SK-N-MC (cell line): ENCODE results near the gene SEMA4B.
A peak's percentile ranks its signal among the peaks of the same experiment; 100 is the strongest.
"Not testable (repeated sequence)": the region's sequence is repeated elsewhere in the genome, so short reads cannot be mapped to it uniquely, and the experiment has no call there.

Source experiments
- DNase-seq: peaks from one replicate; pipeline ENCODE4 v3.0.0-alpha.2; 2011; ENCODE audit warnings: low read depth, low spot score
- H3K27ac ChIP-seq: fragments of 200-600 bp; sonication (generic); 2 replicates; pipeline ENCODE4 v1.5.1; 2016; ENCODE audit warnings: mixed run types
- H3K36me3 ChIP-seq: fragments of 200-600 bp; sonication (generic); 2 replicates; pipeline ENCODE4 v1.6.1; 2017; ENCODE audit warnings: antibody characterized with exemption, low read length, mixed read lengths; ENCODE audit not compliant: insufficient read depth
- H3K4me3 ChIP-seq: fragments of 200-600 bp; sonication (generic); 2 replicates; pipeline ENCODE4 v1.5.1; 2016
- H3K9ac ChIP-seq: fragments of 200-600 bp; sonication (generic); 2 replicates; pipeline ENCODE4 v1.8.0; 2017; ENCODE audit warnings: mixed run types, mixed read lengths; ENCODE audit not compliant: insufficient read length
- H3K9me3 ChIP-seq: fragments of 200-600 bp; sonication (generic); 2 replicates; pipeline ENCODE4 v1.6.1; 2017; ENCODE audit warnings: low read depth, mild to moderate bottlenecking, antibody characterized with exemption, low read length, moderate library complexity, mixed read lengths
- EZH2 ChIP-seq: fragments of 200-600 bp; sonication (generic); IDR thresholded peaks from one replicate; pipeline ENCODE4 v1.6.1; 2017; ENCODE audit warnings: antibody characterized with exemption
- FOXP2 ChIP-seq: optimal IDR thresholded peaks from 2 replicates; pipeline ENCODE3; 2011; ENCODE audit warnings: mild to moderate bottlenecking, moderate library complexity; ENCODE audit not compliant: insufficient read depth; ENCODE audit errors: extremely low read length, control extremely low read depth
- POLR2AphosphoS5 ChIP-seq: IDR thresholded peaks from 2 replicates; pipeline ENCODE4 v1.6.1; 2012; ENCODE audit warnings: mild to moderate bottlenecking, low read depth, low read length, borderline replicate concordance

The SEMA4B gene

DNA sequence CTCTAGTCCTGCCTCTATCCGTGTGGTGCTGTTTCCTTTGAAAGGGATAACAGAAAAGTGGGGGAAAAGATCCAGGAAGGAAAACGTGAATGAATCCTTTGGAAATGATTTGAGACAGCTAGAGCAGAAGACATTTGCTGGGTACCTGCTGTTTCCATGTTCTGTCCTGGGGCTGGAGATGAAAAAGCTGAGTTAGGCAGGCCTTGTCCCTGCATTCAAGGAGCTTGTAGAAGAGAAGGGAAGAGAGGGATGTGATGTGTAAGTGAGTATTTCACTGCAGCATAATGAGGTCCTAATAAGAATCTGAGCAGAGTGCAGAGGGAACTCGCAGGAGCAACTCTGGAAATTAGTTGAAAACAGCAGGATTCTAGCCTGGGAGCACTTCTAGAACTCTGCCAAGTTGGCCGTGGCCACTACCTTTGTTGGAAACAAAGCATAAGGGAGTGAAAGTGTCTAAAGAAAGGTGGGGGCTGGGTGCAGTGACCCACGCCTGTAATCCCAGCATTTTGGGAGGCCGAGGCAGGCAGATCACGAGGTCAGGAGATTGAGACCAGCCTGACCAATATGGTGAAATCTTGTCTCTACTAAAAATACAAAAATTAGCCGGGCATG is 13.8 kb upstream of the SEMA4B start:
- no peak overlapping the region for H3K9ac ChIP-seq
- no peaks in the 10 kb centered on the region for H3K9me3 ChIP-seq

DNA sequence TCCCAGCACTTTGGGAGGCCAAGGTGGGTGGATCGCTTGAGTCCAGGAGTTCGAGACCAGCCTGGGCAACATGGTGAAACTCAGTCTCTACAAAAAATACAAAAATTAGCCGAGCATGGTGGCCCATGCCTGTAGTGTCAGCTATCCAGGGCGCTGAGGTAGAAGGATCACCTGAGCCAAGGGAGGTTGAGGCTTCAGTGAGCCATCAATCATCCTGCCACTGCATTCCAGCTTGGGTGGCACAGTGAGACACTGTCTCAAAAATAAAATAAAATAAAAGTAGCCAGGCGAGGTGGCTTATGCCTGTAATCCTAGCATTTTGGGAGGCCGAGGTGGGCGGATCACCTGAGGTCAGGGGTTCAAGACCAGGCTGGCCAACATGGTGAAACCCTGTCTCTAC is 13.1 kb upstream of the SEMA4B start:
- DNase-seq, H3K9ac ChIP-seq, H3K36me3 ChIP-seq, H3K4me3 ChIP-seq, H3K27ac ChIP-seq, H3K9me3 ChIP-seq: not testable (repeated sequence)

More for the DNA sequence above, 13.8 kb upstream of the SEMA4B start:
- H3K36me3 ChIP-seq = no peaks in the 10 kb centered on the region
- H3K4me3 ChIP-seq = no peak overlapping the region
- H3K27ac ChIP-seq = peak overlapping the region; percentile 36; the same call in 1 of the 2 replicates
- no peak for DNase-seq
- no peak for TF ChIP-seq POLR2AphosphoS5
- TF ChIP-seq EZH2 = no peak
- no peak for TF ChIP-seq FOXP2

DNA sequence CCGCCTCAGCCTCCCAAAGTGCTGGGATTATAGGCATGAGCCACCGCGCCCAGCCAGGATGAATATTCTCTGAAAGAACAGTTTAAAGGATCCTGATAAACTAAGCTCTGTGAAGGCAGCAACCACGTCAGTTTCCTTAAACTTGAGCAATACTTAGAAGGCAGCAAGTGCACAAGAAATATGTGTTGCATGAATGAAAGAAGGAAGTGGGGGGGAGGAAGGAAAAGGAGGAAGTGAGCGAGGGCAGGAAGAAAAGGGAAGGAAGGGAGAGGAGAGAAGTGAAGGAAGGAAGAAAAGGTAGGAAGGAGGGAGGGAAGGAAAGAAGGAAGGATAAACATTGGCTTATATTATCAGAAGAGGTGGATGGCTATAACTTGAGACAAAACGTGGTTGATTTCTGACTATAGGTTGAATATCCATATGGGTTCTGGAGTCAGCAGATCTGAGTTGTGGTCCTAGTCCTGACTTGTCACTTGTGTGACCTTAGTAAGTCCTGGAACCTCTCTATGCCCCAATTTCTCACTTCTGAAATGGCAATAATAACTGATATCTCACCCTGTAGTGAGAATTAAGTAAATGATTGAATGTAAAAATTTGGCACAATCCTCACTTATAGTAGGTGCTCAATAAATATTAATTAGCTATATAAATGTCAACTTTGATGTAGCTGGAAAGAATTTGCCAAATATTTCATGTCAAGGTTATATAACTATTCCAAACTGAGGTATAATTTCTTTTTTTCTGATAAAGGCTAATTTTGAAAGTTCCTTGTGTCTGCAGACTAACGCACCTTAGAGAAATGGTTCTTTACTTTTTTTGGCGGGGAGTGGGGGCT is 12.0 kb upstream of the SEMA4B start:
- TF ChIP-seq EZH2 (no peak), FOXP2 (no peak), POLR2AphosphoS5 (no peak)
- Histone ChIP-seq H3K27ac (no peak overlapping the region), H3K9ac (no peak overlapping the region), H3K4me3 (no peak overlapping the region), H3K9me3 (no peaks in the 10 kb centered on the region), H3K36me3 (no peaks in the 10 kb centered on the region)
- no peak for DNase-seq

- Histone ChIP-seq H3K4me3 (no peak overlapping the region), H3K9ac (no peak overlapping the region), H3K9me3 (no peaks in the 10 kb centered on the region), H3K36me3 (no peaks in the 10 kb centered on the region), H3K27ac (no peak overlapping the region)
- TF ChIP-seq EZH2 (no peak), POLR2AphosphoS5 (no peak), FOXP2 (no peak)
- DNase-seq = no peak
Observed at GRCh38 chr15:90189781-90190467, 11.2 kb upstream of the SEMA4B start.

GRCh38 chr15:90190606-90191343 is 10.4 kb upstream of the SEMA4B start:
- no peaks in the 10 kb centered on the region for H3K36me3 ChIP-seq
- no peak for DNase-seq
- H3K9me3 ChIP-seq = no peaks in the 10 kb centered on the region
- TF ChIP-seq EZH2 (no peak), POLR2AphosphoS5 (no peak), FOXP2 (no peak)
- H3K27ac ChIP-seq = no peak overlapping the region
- no peak overlapping the region for H3K4me3 ChIP-seq
- H3K9ac ChIP-seq = no peak overlapping the region

DNA sequence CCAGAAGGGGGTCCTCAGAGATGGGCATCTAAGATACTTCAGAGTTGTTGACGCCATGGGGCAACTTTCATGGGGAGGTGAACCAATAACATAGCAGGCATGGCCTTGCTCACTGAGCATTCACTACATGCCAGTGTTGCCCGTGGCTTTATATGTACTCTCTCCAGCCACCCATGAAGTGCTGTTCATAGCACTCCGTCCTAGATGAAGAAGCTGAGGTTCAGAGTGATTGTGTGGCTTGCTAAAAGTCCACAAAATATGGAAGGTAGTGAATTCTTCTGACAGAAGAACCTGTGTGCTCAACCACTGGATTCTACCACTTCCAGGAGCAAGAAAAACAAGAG is 9.8 kb upstream of the SEMA4B start:
- H3K36me3 ChIP-seq = no peaks in the 10 kb centered on the region
- no peak for DNase-seq
- no peak for TF ChIP-seq FOXP2
- no peak for TF ChIP-seq POLR2AphosphoS5
- TF ChIP-seq EZH2 = no peak
- no peak overlapping the region for H3K4me3 ChIP-seq
- no peak overlapping the region for H3K9ac ChIP-seq
- H3K27ac ChIP-seq = no peak overlapping the region
- H3K9me3 ChIP-seq = no peaks in the 10 kb centered on the region

GRCh38 chr15:90191794-90192509 is 9.2 kb upstream of the SEMA4B start:
- no peaks in the 10 kb centered on the region for H3K9me3 ChIP-seq
- DNase-seq = no peak
- H3K9ac ChIP-seq = no peak overlapping the region
- H3K4me3 ChIP-seq = no peak overlapping the region
- H3K27ac ChIP-seq = no peak overlapping the region
- no peaks in the 10 kb centered on the region for H3K36me3 ChIP-seq
- TF ChIP-seq EZH2 (no peak), FOXP2 (no peak), POLR2AphosphoS5 (no peak)

- Histone ChIP-seq H3K4me3 (no peak overlapping the region), H3K9me3 (no peaks in the 10 kb centered on the region), H3K9ac (no peak overlapping the region), H3K36me3 (no peaks in the 10 kb centered on the region), H3K27ac (no peak overlapping the region)
- no peak for DNase-seq
- TF ChIP-seq EZH2 (no peak), POLR2AphosphoS5 (no peak), FOXP2 (no peak)
Observed at GRCh38 chr15:90192961-90193786, 8.0 kb upstream of the SEMA4B start.
